ENCODE results near the gene TANGO6. TPM values are rescaled to one million over a fixed set of nuclear protein-coding genes. Genes with fewer than 3 reads are reported as not detected.

TANGO6 gene
- total RNA-seq (10 to 100 TPM; 19.9 to 26.6 TPM), polyA plus RNA-seq (1 to 10 TPM; 5.4 to 6.4 TPM)
- long read RNA-seq, donor 1, full-length matches to known transcripts, result 7 of 20 reads
- long read RNA-seq, donor 1, partial matches to known transcripts, result 8 of 20 reads
- long read RNA-seq, donor 1, other reads (novel, unspliced or antisense), result 5 of 20 reads
- long read RNA-seq, donor 2, full-length matches to known transcripts, result 5 of 11 reads
- long read RNA-seq, donor 2, partial matches to known transcripts, result 1 of 11 reads
- long read RNA-seq, donor 2, other reads (novel, unspliced or antisense), result 5 of 11 reads

GRCh38 chr16:68843482-68844210 lies at the start of gene TANGO6:
TSS of gene TANGO6 (plus strand) at chr16:68843531. CDS start at chr16:68843618, 87 bp downstream.
- intact Hi-C loops (cut with DNase I), result loop anchor here (2.0 to 10.0 kb wide), 4 partner anchors 274 to 315 kb away; partner anchors contain the start of genes CHTF8 (in 1 of the 2), UTP4 (in 1 of the 2) and ZFP90 (in 1 of the 2)

GRCh38 chr16:68798398-68798797 lies 44.9 kb upstream of the TANGO6 start:
- Histone ChIP-seq H3K36me3 (ENCODE audit: control insufficient read depth in 1 of 2, insufficient read depth in 2 of 2, low read length in 1 of 2) (no peaks in the 10 kb centered on the region), H3K9me3 (ENCODE audit: control insufficient read depth, low read length) (no peaks in the 10 kb centered on the region), H3K27me3 (ENCODE audit: control insufficient read depth in 1 of 2, insufficient read depth in 2 of 2, low read length in 1 of 2) (no peaks in the 10 kb centered on the region), H3K4me3 (ENCODE audit: low read length in 2 of 2) (no peak overlapping the region), H3K4me1 (ENCODE audit: control insufficient read depth in 1 of 2, insufficient read depth in 2 of 2, low read length in 2 of 2) (no peaks in the 10 kb centered on the region), H3K27ac (ENCODE audit: low read depth in 1 of 2, low read length in 2 of 2) (no peak overlapping the region)
- no peak for ATAC-seq (ENCODE audit: low FRiP score)
- DNase-seq, result no peak
- intact Hi-C loops (cut with DNase I), result no loop called here
- WGBS, 2 donors, result 79 to 81% methylated on average over 2 of the region's 2 CpGs

More at GRCh38 chr16:68843482-68844210, at the start of gene TANGO6:
- no peaks in the 10 kb centered on the region for H3K9me3 ChIP-seq (ENCODE audit: control insufficient read depth, low read length)
- no peaks in the 10 kb centered on the region for H3K27me3 ChIP-seq (ENCODE audit: control insufficient read depth in 1 of 2, insufficient read depth in 2 of 2, low read length in 1 of 2)
- WGBS, 2 donors, result 0% methylated on average over 55 of the region's 55 CpGs
- H3K27ac ChIP-seq (ENCODE audit: low read depth in 1 of 2, low read length in 2 of 2), result peak within 1 kb of the TSS in 1 of 2 donors; percentile 34
- DNase-seq (peak; percentile 90 to 96), ATAC-seq (ENCODE audit: low FRiP score) (peak; percentile 96)
- peak within 1 kb of the TSS; percentile 45 to 56 for H3K4me3 ChIP-seq (ENCODE audit: low read length in 2 of 2)
- H3K36me3 ChIP-seq (ENCODE audit: control insufficient read depth in 1 of 2, insufficient read depth in 2 of 2, low read length in 1 of 2), result no peaks in the 10 kb centered on the region
- H3K4me1 ChIP-seq (ENCODE audit: control insufficient read depth in 1 of 2, insufficient read depth in 2 of 2, low read length in 2 of 2), result peaks cover 0 to 2% of the 10 kb centered on the region in 2 donors

GRCh38 chr16:68800257-68800875 lies 43.0 kb upstream of the TANGO6 start:
- H3K27me3 ChIP-seq (ENCODE audit: control insufficient read depth in 1 of 2, insufficient read depth in 2 of 2, low read length in 1 of 2), result no peaks in the 10 kb centered on the region
- no peaks in the 10 kb centered on the region for H3K36me3 ChIP-seq (ENCODE audit: control insufficient read depth in 1 of 2, insufficient read depth in 2 of 2, low read length in 1 of 2)
- no peak overlapping the region for H3K4me3 ChIP-seq (ENCODE audit: low read length in 2 of 2)
- DNase-seq (no peak), ATAC-seq (ENCODE audit: low FRiP score) (peak; percentile 50)
- WGBS, 2 donors, result 2% methylated on average over 5 of the region's 5 CpGs
- no peaks in the 10 kb centered on the region for H3K4me1 ChIP-seq (ENCODE audit: control insufficient read depth in 1 of 2, insufficient read depth in 2 of 2, low read length in 2 of 2)
- intact Hi-C loops (cut with DNase I), result loop anchor here in 1 of 2 donors (5.0 kb wide), 1 partner anchor 273 kb away; no protein-coding TSS in a partner anchor
- H3K27ac ChIP-seq (ENCODE audit: low read depth in 1 of 2, low read length in 2 of 2), result no peak overlapping the region
- H3K9me3 ChIP-seq (ENCODE audit: control insufficient read depth, low read length), result no peaks in the 10 kb centered on the region

GRCh38 chr16:68802190-68802589 lies 41.1 kb upstream of the TANGO6 start:
- intact Hi-C loops (cut with DNase I), result loop anchor here in 1 of 2 donors (5.0 kb wide), 1 partner anchor 275 kb away; no protein-coding TSS in a partner anchor
- WGBS, 2 donors, result 93 to 94% methylated on average over 7 of the region's 7 CpGs
- Histone ChIP-seq H3K36me3 (ENCODE audit: control insufficient read depth in 1 of 2, insufficient read depth in 2 of 2, low read length in 1 of 2) (no peaks in the 10 kb centered on the region), H3K27me3 (ENCODE audit: control insufficient read depth in 1 of 2, insufficient read depth in 2 of 2, low read length in 1 of 2) (no peaks in the 10 kb centered on the region), H3K27ac (ENCODE audit: low read depth in 1 of 2, low read length in 2 of 2) (no peak overlapping the region), H3K9me3 (ENCODE audit: control insufficient read depth, low read length) (no peaks in the 10 kb centered on the region), H3K4me3 (ENCODE audit: low read length in 2 of 2) (no peak overlapping the region), H3K4me1 (ENCODE audit: control insufficient read depth in 1 of 2, insufficient read depth in 2 of 2, low read length in 2 of 2) (no peaks in the 10 kb centered on the region)
- DNase-seq (no peak), ATAC-seq (ENCODE audit: low FRiP score) (no peak)

- no peak overlapping the region for H3K4me3 ChIP-seq (ENCODE audit: low read length in 2 of 2)
- H3K4me1 ChIP-seq (ENCODE audit: control insufficient read depth in 1 of 2, insufficient read depth in 2 of 2, low read length in 2 of 2), result no peaks in the 10 kb centered on the region
- H3K27me3 ChIP-seq (ENCODE audit: control insufficient read depth in 1 of 2, insufficient read depth in 2 of 2, low read length in 1 of 2), result no peaks in the 10 kb centered on the region
- ATAC-seq (ENCODE audit: low FRiP score) (no peak), DNase-seq (no peak)
- intact Hi-C loops (cut with DNase I), result no loop called here
- H3K27ac ChIP-seq (ENCODE audit: low read depth in 1 of 2, low read length in 2 of 2), result no peak overlapping the region
- no peaks in the 10 kb centered on the region for H3K36me3 ChIP-seq (ENCODE audit: control insufficient read depth in 1 of 2, insufficient read depth in 2 of 2, low read length in 1 of 2)
- no peaks in the 10 kb centered on the region for H3K9me3 ChIP-seq (ENCODE audit: control insufficient read depth, low read length)
- 95 to 100% methylated on average over 2 of the region's 2 CpGs for WGBS, 2 donors
These were observed 36.9 kb upstream of the TANGO6 start for GRCh38 chr16:68806422-68806821.

GRCh38 chr16:68806981-68807380 lies 36.4 kb upstream of the TANGO6 start:
- H3K4me3 ChIP-seq (ENCODE audit: low read length in 2 of 2), result no peak overlapping the region
- WGBS, 2 donors, result 72 to 81% methylated on average over 1 of the region's 1 CpG
- H3K9me3 ChIP-seq (ENCODE audit: control insufficient read depth, low read length), result no peaks in the 10 kb centered on the region
- no peaks in the 10 kb centered on the region for H3K4me1 ChIP-seq (ENCODE audit: control insufficient read depth in 1 of 2, insufficient read depth in 2 of 2, low read length in 2 of 2)
- intact Hi-C loops (cut with DNase I), result no loop called here
- no peak overlapping the region for H3K27ac ChIP-seq (ENCODE audit: low read depth in 1 of 2, low read length in 2 of 2)
- no peaks in the 10 kb centered on the region for H3K36me3 ChIP-seq (ENCODE audit: control insufficient read depth in 1 of 2, insufficient read depth in 2 of 2, low read length in 1 of 2)
- no peak for DNase-seq
- no peaks in the 10 kb centered on the region for H3K27me3 ChIP-seq (ENCODE audit: control insufficient read depth in 1 of 2, insufficient read depth in 2 of 2, low read length in 1 of 2)
- ATAC-seq (ENCODE audit: low FRiP score), result no peak

GRCh38 chr16:68814516-68814915 lies 28.8 kb upstream of the TANGO6 start:
- WGBS, 2 donors, result 4 to 19% methylated on average over 3 of the region's 3 CpGs
- Histone ChIP-seq H3K9me3 (ENCODE audit: control insufficient read depth, low read length) (no peaks in the 10 kb centered on the region), H3K27me3 (ENCODE audit: control insufficient read depth in 1 of 2, insufficient read depth in 2 of 2, low read length in 1 of 2) (no peaks in the 10 kb centered on the region), H3K4me3 (ENCODE audit: low read length in 2 of 2) (no peak overlapping the region), H3K4me1 (ENCODE audit: control insufficient read depth in 1 of 2, insufficient read depth in 2 of 2, low read length in 2 of 2) (no peaks in the 10 kb centered on the region), H3K27ac (ENCODE audit: low read depth in 1 of 2, low read length in 2 of 2) (no peak overlapping the region), H3K36me3 (ENCODE audit: control insufficient read depth in 1 of 2, insufficient read depth in 2 of 2, low read length in 1 of 2) (no peaks in the 10 kb centered on the region)
- DNase-seq (no peak), ATAC-seq (ENCODE audit: low FRiP score) (no peak)
- intact Hi-C loops (cut with DNase I), result no loop called here

GRCh38 chr16:68823401-68824135 lies 19.8 kb upstream of the TANGO6 start:
- H3K4me3 ChIP-seq (ENCODE audit: low read length in 2 of 2), result no peak overlapping the region
- no peaks in the 10 kb centered on the region for H3K27me3 ChIP-seq (ENCODE audit: control insufficient read depth in 1 of 2, insufficient read depth in 2 of 2, low read length in 1 of 2)
- DNase-seq, result no peak
- H3K9me3 ChIP-seq (ENCODE audit: control insufficient read depth, low read length), result no peaks in the 10 kb centered on the region
- intact Hi-C loops (cut with DNase I), result no loop called here
- 37 to 46% methylated on average over 8 of the region's 8 CpGs for WGBS, 2 donors
- no peak for ATAC-seq (ENCODE audit: low FRiP score)
- H3K36me3 ChIP-seq (ENCODE audit: control insufficient read depth in 1 of 2, insufficient read depth in 2 of 2, low read length in 1 of 2), result no peaks in the 10 kb centered on the region
- H3K4me1 ChIP-seq (ENCODE audit: control insufficient read depth in 1 of 2, insufficient read depth in 2 of 2, low read length in 2 of 2), result peaks cover 0 to 2% of the 10 kb centered on the region in 2 donors
- H3K27ac ChIP-seq (ENCODE audit: low read depth in 1 of 2, low read length in 2 of 2), result no peak overlapping the region
